IPS-NIHi11 (cell line): ENCODE data around the gene TAF1.
"Not testable (repeated sequence)": the region's sequence is repeated elsewhere in the genome, so short reads cannot be mapped to it uniquely, and the experiment has no call there.

Source experiments
- DNase-seq: peaks from one replicate; pipeline ENCODE4 v3.0.0; 2012; ENCODE audit warnings: mixed read lengths, low spot score

TAF1 gene

GRCh38 chrX:71365875-71366673, at the start of gene TAF1:
TAF1 (plus strand) TSS chrX:71366357; CDS start chrX:71366375, 18 bp downstream.
- peak; percentile 93 for DNase-seq

DNA sequence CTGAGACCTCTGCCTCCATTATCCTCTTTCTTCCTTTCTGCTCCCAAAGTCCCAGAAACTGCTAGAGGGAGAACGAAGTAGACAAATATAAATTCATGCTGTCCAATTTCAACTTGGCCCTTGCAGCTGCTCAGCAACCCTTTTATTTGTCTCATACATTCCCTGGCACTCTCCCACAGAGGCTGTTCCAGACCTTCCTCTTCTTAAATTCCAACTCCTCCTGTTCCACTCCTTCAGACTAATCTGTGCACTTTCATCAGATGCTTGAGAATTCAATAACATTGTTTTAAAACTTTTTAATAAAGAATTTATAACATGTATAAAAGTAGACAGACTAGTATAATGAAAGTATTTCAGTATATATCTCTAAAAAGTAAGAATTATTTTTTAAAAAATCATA, 49.2 kb upstream of the TAF1 start:
- DNase-seq: not testable (repeated sequence)

GRCh38 chrX:71320126-71320525, 46.0 kb upstream of the TAF1 start:
- DNase-seq: no peak

DNA sequence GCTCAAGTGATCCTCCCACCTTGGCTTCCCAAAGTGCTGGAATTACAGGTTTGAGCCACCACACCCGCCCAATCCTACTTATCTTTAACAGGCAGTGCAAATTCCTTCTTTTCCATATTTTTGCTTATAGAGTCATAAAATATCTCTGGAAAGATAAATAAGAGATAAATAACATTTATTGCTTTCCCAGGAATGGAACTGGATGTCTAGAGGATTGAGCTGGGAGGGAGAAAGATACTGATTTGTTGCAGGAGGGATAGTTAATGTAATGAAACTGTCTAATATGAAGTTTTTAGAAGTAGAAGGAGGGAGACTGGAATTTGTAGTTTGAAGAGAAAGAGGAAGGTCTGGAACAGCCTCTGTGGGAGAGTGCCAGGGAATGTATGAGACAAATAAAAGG, 44.4 kb upstream of the TAF1 start:
- no peak for DNase-seq

DNA sequence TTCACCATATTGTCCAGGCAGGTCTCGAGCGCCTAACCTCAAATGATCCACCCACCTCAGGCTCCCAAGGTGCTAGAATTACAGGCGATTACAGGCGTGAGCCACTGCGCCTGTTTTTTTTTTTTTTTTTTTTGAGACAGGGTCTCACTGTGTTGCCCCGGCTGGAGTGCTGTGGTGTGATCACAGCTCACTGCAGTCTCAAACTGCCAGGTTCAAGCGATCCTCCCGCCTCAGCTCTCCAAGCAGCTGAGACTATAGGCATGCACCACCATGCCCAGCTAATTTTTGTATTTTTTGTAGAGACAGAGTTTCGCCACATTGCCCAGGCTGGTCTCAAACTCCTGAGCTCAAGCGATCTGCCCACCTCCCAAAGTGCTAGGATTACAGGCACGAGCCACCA, 41.7 kb upstream of the TAF1 start:
- not testable (repeated sequence) for DNase-seq

DNA sequence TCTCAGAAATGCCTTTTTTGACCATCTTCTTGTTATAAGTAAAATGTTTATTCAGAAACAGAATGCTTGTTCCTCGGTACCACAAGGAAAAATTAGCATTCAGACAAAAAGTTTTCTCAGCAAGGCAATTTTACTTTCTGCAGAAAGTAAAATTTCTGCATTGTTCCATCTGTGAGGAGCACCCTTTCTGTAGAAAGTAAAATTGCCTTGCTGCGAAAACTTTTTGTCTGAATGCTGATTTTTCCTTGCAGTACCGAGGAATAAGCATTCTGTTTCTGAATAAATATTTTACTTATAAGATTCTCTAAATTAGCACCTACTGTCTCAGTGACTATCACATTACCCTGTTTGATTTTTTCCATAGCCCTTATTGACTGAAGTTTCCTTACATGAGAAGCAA, 39.8 kb upstream of the TAF1 start:
- DNase-seq: no peak

GRCh38 chrX:71349151-71349665, 16.9 kb upstream of the TAF1 start:
- DNase-seq: not testable (repeated sequence)

- not testable (repeated sequence) for DNase-seq
Measured at GRCh38 chrX:71349867-71350266, 16.3 kb upstream of the TAF1 start.

GRCh38 chrX:71352439-71352838, 13.7 kb upstream of the TAF1 start:
- DNase-seq: not testable (repeated sequence)

- DNase-seq: no peak
Measured at GRCh38 chrX:71364221-71364620, 1.9 kb upstream of the TAF1 start.

- DNase-seq: no peak
Measured at GRCh38 chrX:71365356-71365874, 742 bp upstream of the TAF1 start.

- peak; percentile 45 for DNase-seq
Measured at GRCh38 chrX:71366674-71367256, 608 bp downstream of the TAF1 start.

DNA sequence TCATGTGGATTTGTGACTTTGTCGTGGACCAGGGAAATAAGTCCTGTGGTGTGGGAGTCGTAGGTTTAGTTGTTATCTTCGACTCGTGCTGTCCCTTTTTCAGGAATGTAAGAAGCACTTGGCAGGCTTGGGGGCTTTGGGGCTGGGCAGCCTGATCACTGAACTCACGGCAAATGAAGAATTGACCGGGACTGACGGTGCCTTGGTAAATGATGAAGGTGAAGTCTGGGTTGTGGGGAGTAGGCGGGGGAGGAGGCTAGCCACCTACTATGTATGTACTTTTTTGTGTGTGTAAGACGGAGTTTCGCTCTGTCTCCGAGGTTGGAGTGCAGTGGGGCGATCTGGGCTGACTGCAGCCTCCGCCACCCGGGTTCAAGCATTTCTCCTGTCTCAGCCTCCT, 1.2 kb downstream of the TAF1 start:
- DNase-seq: no peak

GRCh38 chrX:71372388-71372787, 6.2 kb downstream of the TAF1 start:
- DNase-seq: no peak

- no peak for DNase-seq
Measured at GRCh38 chrX:71378732-71379131, 12.6 kb downstream of the TAF1 start.

GRCh38 chrX:71391725-71392124, 25.6 kb downstream of the TAF1 start:
- DNase-seq: not testable (repeated sequence)

GRCh38 chrX:71393919-71394318, 27.8 kb downstream of the TAF1 start:
- no peak for DNase-seq

GRCh38 chrX:71396576-71396975, 30.4 kb downstream of the TAF1 start:
- DNase-seq: no peak

DNA sequence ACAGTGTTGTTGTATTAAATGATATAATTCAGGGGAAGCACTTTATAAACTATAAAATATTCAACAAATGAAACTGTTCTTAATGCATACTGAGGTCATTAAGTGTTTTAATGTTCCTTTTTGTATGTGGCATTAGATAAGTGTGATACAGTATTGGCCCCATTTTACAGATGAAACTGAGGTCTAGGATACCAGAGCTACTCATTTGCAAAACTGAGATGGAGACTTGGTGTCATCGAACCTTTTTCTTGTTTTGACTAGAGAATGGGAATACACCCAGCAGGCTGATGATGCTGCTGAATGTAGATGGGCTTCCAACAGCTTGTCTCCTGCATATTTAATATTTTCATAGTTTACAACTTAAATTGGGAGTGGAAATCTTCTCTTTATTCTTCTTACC, 34.6 kb downstream of the TAF1 start:
- no peak for DNase-seq

- not testable (repeated sequence) for DNase-seq
Measured at GRCh38 chrX:71416260-71416659, 50.1 kb downstream of the TAF1 start.

GRCh38 chrX:71420686-71421085, 54.5 kb downstream of the TAF1 start:
- peak; percentile 25 for DNase-seq

GRCh38 chrX:71432733-71433132, 66.6 kb downstream of the TAF1 start:
- DNase-seq: no peak

DNA sequence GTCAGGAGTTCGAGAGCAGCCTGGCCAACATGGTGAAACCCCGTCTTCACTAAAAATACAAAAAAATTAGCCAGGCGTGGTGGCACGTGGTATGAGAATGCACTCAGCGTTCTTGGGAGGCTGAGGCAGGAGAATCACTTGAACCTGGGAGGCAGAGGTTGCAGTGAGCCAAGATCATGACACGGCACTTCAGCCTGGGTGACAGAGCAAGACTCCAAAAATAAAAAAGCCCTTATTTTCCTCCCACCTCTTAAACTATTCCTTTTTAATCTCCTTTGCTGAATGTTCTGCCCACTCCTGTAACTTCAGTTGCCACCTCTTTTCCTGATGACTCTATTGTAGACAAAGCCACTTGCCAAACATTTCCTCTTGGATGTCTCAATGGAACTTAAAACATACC, 72.6 kb downstream of the TAF1 start:
- DNase-seq: no peak
